CD8-positive, alpha-beta memory T cell (primary cell): ENCODE data around the gene CDK14. TPM values are rescaled to one million over a fixed set of nuclear protein-coding genes. Genes with fewer than 3 reads are reported as not detected.

Experiments
- CTCF ChIA-PET: fragments of 350-600 bp; sonication (Branson Sonifier 250); formaldehyde crosslinking; loops from one replicate; lab custom pipeline; 2021; ENCODE audit warnings: antibody characterized with exemption; lab: Charles Lee
- POLR2A ChIA-PET: fragments of 350-600 bp; sonication (Branson Sonifier 250); formaldehyde crosslinking; loops from one replicate; lab custom pipeline; 2021; ENCODE audit warnings: antibody characterized with exemption; lab: Charles Lee
- DNase-seq, 5 donors: peaks; one replicate each; pipeline versions ENCODE4 v3.0.0 to v3.0.0-alpha.2; 2020 to 2022; ENCODE audit warnings: mixed read lengths in 1 of 5
- H3K27ac ChIP-seq: one replicate; pipeline ENCODE4 v1.7.0; 2013; ENCODE audit warnings: low read depth, mild to moderate bottlenecking, low read length, moderate library complexity
- H3K27me3 ChIP-seq: 2 replicates; pipeline ENCODE4 v1.7.0; 2013; ENCODE audit warnings: low read length, mild to moderate bottlenecking; ENCODE audit not compliant: insufficient read depth, poor library complexity, severe bottlenecking
- H3K36me3 ChIP-seq: 2 replicates; pipeline ENCODE4 v1.7.0; 2013; ENCODE audit warnings: mild to moderate bottlenecking, low read length, moderate library complexity; ENCODE audit not compliant: insufficient read depth
- H3K4me1 ChIP-seq: 2 replicates; pipeline ENCODE4 v1.7.0; 2013; ENCODE audit warnings: mild to moderate bottlenecking, low read length, moderate library complexity; ENCODE audit not compliant: insufficient read depth
- H3K4me3 ChIP-seq: 2 replicates; pipeline ENCODE4 v1.7.0; 2013; ENCODE audit warnings: mild to moderate bottlenecking, low read length
- H3K9me3 ChIP-seq: 2 replicates; pipeline ENCODE4 v1.7.0; 2013; ENCODE audit warnings: mild to moderate bottlenecking, low read length
- H3K27ac Mint-ChIP-seq, 8 donors: one replicate each; pipeline ENCODE4 v1.8.0; 2020 to 2021; ENCODE audit warnings: mixed read lengths in 8 of 8, mild to moderate bottlenecking in 6 of 8, inconsistent platforms in 3 of 8, moderate library complexity in 3 of 8
- H3K27me3 Mint-ChIP-seq, 2 donors: one replicate each; pipeline ENCODE4 v1.8.0; 2020 to 2021; ENCODE audit warnings: mixed read lengths in 2 of 2, mild to moderate bottlenecking in 1 of 2, moderate library complexity in 1 of 2
- H3K36me3 Mint-ChIP-seq, 3 donors: one replicate each; pipeline ENCODE4 v1.8.0; 2020 to 2021; ENCODE audit warnings: mixed read lengths in 3 of 3, inconsistent platforms in 1 of 3, mild to moderate bottlenecking in 1 of 3
- H3K4me1 Mint-ChIP-seq, 3 donors: one replicate each; pipeline ENCODE4 v1.8.0; 2020 to 2021; ENCODE audit warnings: mixed read lengths in 3 of 3, inconsistent platforms in 1 of 3, mild to moderate bottlenecking in 1 of 3
- H3K4me3 Mint-ChIP-seq, 7 donors: one replicate each; pipeline ENCODE4 v1.8.0; 2020 to 2021; ENCODE audit warnings: mixed read lengths in 7 of 7, mild to moderate bottlenecking in 6 of 7, moderate library complexity in 4 of 7, inconsistent platforms in 2 of 7
- H3K9me3 Mint-ChIP-seq, 5 donors: one replicate each; pipeline ENCODE4 v1.8.0; 2020 to 2022; ENCODE audit warnings: mixed read lengths in 5 of 5, mild to moderate bottlenecking in 3 of 5, moderate library complexity in 2 of 5, inconsistent platforms in 1 of 5
- polyA plus RNA-seq: library from polyadenylated mRNA; unstranded; fragments of 300-500 nt; fragmentation: Illumina TruSeq; gene quantifications from one replicate; pipeline ENCODE4 v1.2.3, GENCODE V29; 2021
- total RNA-seq, 2 experiments: library from RNA; stranded (reverse); gene quantifications; one replicate each; pipeline ENCODE4 v1.2.3, GENCODE V29; 2021

CDK14 gene
- total and polyA plus RNA-seq, 3 experiments from 2014 or later, result 0.05 to 0.20 TPM; not detected in 1

- CTCF ChIA-PET, result no interaction called here
- Histone ChIP-seq H3K9me3 (no peaks in the 10 kb centered on the region), H3K4me3 (no peak overlapping the region), H3K27ac (no peak overlapping the region), H3K27me3 (no peaks in the 10 kb centered on the region), H3K36me3 (no peaks in the 10 kb centered on the region), H3K4me1 (no peaks in the 10 kb centered on the region)
- Mint-ChIP-seq H3K27ac (no peak overlapping the region), H3K4me1 (no peaks in the 10 kb centered on the region), H3K36me3 (no peaks in the 10 kb centered on the region), H3K4me3 (no peak overlapping the region), H3K9me3 (peaks cover 0 to 9% (median 4%) of the 10 kb centered on the region in 5 donors), H3K27me3 (no peaks in the 10 kb centered on the region)
- POLR2A ChIA-PET, result no interaction called here
- DNase-seq, result no peak
Observed at GRCh38 chr7:90897961-90898469, 301.9 kb downstream of the CDK14 start.

- Histone ChIP-seq H3K9me3 (no peaks in the 10 kb centered on the region), H3K27me3 (no peaks in the 10 kb centered on the region), H3K36me3 (no peaks in the 10 kb centered on the region), H3K4me1 (no peaks in the 10 kb centered on the region), H3K27ac (no peak overlapping the region), H3K4me3 (no peak overlapping the region)
- H3K36me3 Mint-ChIP-seq, result no peaks in the 10 kb centered on the region
- no peaks in the 10 kb centered on the region for H3K27me3 Mint-ChIP-seq
- no peak overlapping the region for H3K27ac Mint-ChIP-seq
- ChIA-PET CTCF (no interaction called here), POLR2A (no interaction called here)
- no peaks in the 10 kb centered on the region for H3K4me1 Mint-ChIP-seq
- no peak for DNase-seq
- peaks cover 0 to 22% (median 4%) of the 10 kb centered on the region in 5 donors for H3K9me3 Mint-ChIP-seq
- H3K4me3 Mint-ChIP-seq, result no peak overlapping the region
Observed at GRCh38 chr7:90900628-90901356, 304.7 kb downstream of the CDK14 start.

DNA sequence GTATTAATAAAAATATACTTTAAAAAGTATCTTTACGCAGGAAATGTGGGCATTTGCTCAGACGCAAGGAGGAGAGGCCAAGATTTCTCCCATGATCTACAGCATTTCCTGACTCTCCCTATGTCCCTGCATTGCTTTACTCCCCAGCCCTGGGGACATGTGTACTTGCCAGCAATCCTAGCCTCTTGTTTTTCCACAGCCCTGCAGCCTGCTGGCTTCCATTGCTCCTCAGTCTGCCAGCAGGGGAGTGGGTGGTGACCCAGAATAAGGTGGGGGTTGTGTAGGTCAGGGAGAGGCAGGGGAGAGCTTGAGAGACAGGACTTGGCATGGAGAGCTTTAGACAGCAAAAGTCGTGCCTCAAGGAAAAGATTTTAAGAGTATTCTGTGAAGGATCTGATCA is 307.7 kb downstream of the CDK14 start:
- H3K9me3 Mint-ChIP-seq, result peaks cover 0 to 22% (median 2%) of the 10 kb centered on the region in 5 donors
- ChIA-PET POLR2A (no interaction called here), CTCF (no interaction called here)
- H3K27me3 Mint-ChIP-seq, result no peaks in the 10 kb centered on the region
- no peak overlapping the region for H3K4me3 Mint-ChIP-seq
- H3K36me3 ChIP-seq, result no peaks in the 10 kb centered on the region
- DNase-seq, result no peak
- H3K4me3 ChIP-seq, result no peak overlapping the region
- no peaks in the 10 kb centered on the region for H3K9me3 ChIP-seq
- no peaks in the 10 kb centered on the region for H3K27me3 ChIP-seq
- no peak overlapping the region for H3K27ac Mint-ChIP-seq
- no peaks in the 10 kb centered on the region for H3K4me1 ChIP-seq
- no peaks in the 10 kb centered on the region for H3K4me1 Mint-ChIP-seq
- no peaks in the 10 kb centered on the region for H3K36me3 Mint-ChIP-seq
- no peak overlapping the region for H3K27ac ChIP-seq

DNA sequence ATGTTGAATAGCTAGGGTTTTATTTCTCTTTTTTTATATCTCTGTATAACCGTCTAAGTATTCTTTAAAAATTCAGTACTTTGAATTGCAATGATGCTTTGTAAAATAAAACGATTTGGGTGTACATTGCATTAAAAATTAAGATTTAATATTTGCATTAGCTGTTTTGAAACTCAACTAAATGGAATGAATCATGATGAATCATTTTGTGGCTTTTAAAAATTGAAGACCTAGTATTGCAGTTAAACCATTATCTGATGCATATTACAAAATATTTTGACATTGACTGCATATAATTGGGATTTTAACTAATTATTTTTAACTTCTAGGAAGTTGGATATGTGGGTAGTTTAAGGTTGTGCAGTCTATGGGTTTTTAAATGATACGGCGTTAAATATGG is 314.0 kb downstream of the CDK14 start:
- Mint-ChIP-seq H3K27me3 (peaks cover 0 to 2% of the 10 kb centered on the region in 2 donors), H3K4me3 (no peak overlapping the region), H3K9me3 (peaks cover 0 to 4% (median 2%) of the 10 kb centered on the region in 5 donors), H3K4me1 (no peaks in the 10 kb centered on the region), H3K36me3 (no peaks in the 10 kb centered on the region), H3K27ac (no peak overlapping the region)
- Histone ChIP-seq H3K9me3 (no peaks in the 10 kb centered on the region), H3K27me3 (no peaks in the 10 kb centered on the region), H3K36me3 (no peaks in the 10 kb centered on the region), H3K27ac (no peak overlapping the region), H3K4me3 (no peak overlapping the region), H3K4me1 (no peaks in the 10 kb centered on the region)
- CTCF ChIA-PET, result no interaction called here
- POLR2A ChIA-PET, result no interaction called here
- no peak for DNase-seq

- CTCF ChIA-PET, result no interaction called here
- DNase-seq, result no peak
- Mint-ChIP-seq H3K9me3 (peaks cover 0 to 14% (median 1%) of the 10 kb centered on the region in 5 donors), H3K36me3 (no peaks in the 10 kb centered on the region), H3K4me1 (no peaks in the 10 kb centered on the region), H3K4me3 (no peak overlapping the region), H3K27me3 (no peaks in the 10 kb centered on the region), H3K27ac (no peak overlapping the region)
- no peak overlapping the region for H3K27ac ChIP-seq
- POLR2A ChIA-PET, result no interaction called here
- no peaks in the 10 kb centered on the region for H3K36me3 ChIP-seq
- H3K9me3 ChIP-seq, result no peaks in the 10 kb centered on the region
- H3K4me3 ChIP-seq, result no peak overlapping the region
- H3K27me3 ChIP-seq, result no peaks in the 10 kb centered on the region
- no peaks in the 10 kb centered on the region for H3K4me1 ChIP-seq
Observed at GRCh38 chr7:90916319-90916718, 320.2 kb downstream of the CDK14 start.

DNA sequence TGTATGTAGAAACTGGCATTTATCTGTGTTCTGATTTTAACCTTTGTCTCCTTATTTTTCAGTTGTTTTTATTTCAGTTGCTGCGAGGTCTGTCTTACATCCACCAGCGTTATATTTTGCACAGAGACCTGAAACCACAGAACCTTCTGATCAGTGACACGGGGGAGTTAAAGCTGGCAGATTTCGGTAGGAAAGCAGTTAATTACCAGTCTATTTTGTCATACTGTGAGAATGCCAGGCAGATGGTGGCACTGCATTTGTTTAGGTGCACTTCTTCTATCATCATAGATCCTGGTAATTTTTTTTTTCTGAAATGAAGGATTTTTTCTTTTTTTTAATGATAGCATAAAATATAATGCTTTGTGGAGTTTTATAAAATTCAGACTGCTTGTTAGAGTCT is 321.4 kb downstream of the CDK14 start:
- Mint-ChIP-seq H3K4me1 (no peaks in the 10 kb centered on the region), H3K4me3 (no peak overlapping the region), H3K9me3 (peaks cover 0 to 22% (median 1%) of the 10 kb centered on the region in 5 donors), H3K27me3 (no peaks in the 10 kb centered on the region), H3K36me3 (no peaks in the 10 kb centered on the region), H3K27ac (no peak overlapping the region)
- ChIA-PET CTCF (no interaction called here), POLR2A (no interaction called here)
- no peaks in the 10 kb centered on the region for H3K9me3 ChIP-seq
- no peak overlapping the region for H3K27ac ChIP-seq
- H3K4me1 ChIP-seq, result no peaks in the 10 kb centered on the region
- H3K27me3 ChIP-seq, result no peaks in the 10 kb centered on the region
- no peaks in the 10 kb centered on the region for H3K36me3 ChIP-seq
- H3K4me3 ChIP-seq, result no peak overlapping the region
- DNase-seq, result no peak

DNA sequence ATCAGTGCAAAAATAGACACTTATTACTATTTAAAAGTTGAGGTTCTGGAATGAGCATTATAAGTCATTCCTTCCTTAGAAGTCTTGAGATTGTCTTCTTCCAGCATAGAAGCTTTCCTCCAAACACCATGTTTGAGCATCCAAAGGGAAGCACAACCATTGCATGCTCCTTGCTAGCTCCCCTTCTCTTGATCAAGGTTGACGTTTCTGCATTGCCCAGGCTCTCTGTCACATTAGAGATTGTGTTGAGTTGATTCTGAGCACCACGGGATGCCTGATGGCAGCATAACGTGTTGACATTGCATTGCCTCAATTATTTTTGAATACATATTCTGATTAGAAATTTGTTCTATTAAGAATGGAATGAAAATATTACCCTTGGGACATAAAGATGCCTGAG is 322.2 kb downstream of the CDK14 start:
- Mint-ChIP-seq H3K9me3 (peaks cover 0 to 22% (median 1%) of the 10 kb centered on the region in 5 donors), H3K36me3 (no peaks in the 10 kb centered on the region), H3K27me3 (no peaks in the 10 kb centered on the region), H3K4me3 (no peak overlapping the region), H3K27ac (no peak overlapping the region), H3K4me1 (no peaks in the 10 kb centered on the region)
- CTCF ChIA-PET, result no interaction called here
- Histone ChIP-seq H3K9me3 (no peaks in the 10 kb centered on the region), H3K27me3 (no peaks in the 10 kb centered on the region), H3K4me1 (no peaks in the 10 kb centered on the region), H3K36me3 (no peaks in the 10 kb centered on the region), H3K27ac (no peak overlapping the region), H3K4me3 (no peak overlapping the region)
- POLR2A ChIA-PET, result no interaction called here
- DNase-seq, result no peak

- Histone ChIP-seq H3K4me3 (no peak overlapping the region), H3K36me3 (no peaks in the 10 kb centered on the region), H3K4me1 (no peaks in the 10 kb centered on the region), H3K27ac (no peak overlapping the region), H3K9me3 (no peaks in the 10 kb centered on the region), H3K27me3 (no peaks in the 10 kb centered on the region)
- H3K9me3 Mint-ChIP-seq, result peaks cover 0 to 22% (median 0%) of the 10 kb centered on the region in 5 donors
- no peak for DNase-seq
- H3K27me3 Mint-ChIP-seq, result no peaks in the 10 kb centered on the region
- CTCF ChIA-PET, result interaction anchor here (1.1 kb wide), 1 partner anchor 11 kb away, joined by 3 read pairs; no protein-coding TSS in a partner anchor
- no peaks in the 10 kb centered on the region for H3K36me3 Mint-ChIP-seq
- no peaks in the 10 kb centered on the region for H3K4me1 Mint-ChIP-seq
- no peak overlapping the region for H3K4me3 Mint-ChIP-seq
- POLR2A ChIA-PET, result no interaction called here
- no peak overlapping the region for H3K27ac Mint-ChIP-seq
Observed at GRCh38 chr7:90919816-90920215, 323.7 kb downstream of the CDK14 start.
